ENCODE measurements around the gene CRYGC. TPM values are rescaled to one million over a fixed set of nuclear protein-coding genes. Genes with fewer than 3 reads are reported as not detected.
A peak's percentile ranks its signal among the peaks of the same experiment; 100 is the strongest.
"Not testable (repeated sequence)": the region's sequence is repeated elsewhere in the genome, so short reads cannot be mapped to it uniquely, and the experiment has no call there.

The CRYGC gene
- total RNA-seq, 1 donor from 2014 or later, result not detected

DNA sequence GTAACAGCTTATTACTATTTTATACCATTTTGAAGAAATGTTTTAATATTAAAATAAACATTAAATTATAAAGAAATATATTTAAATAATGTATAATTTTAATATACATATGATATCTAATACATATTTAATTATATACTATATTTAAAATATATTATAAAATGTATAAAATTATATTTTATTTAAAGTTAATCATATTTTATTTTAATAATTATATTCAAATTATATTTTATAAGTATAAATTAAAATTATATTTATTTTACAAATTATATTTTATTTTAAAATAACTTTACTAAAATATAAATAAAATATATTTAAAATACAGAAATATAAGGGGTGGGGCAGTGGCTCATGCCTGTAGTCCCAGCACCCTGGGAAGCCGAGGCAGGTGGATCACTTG, 7.4 kb downstream of the CRYGC start:
- Mint-ChIP-seq H3K27ac (ENCODE audit: unreplicated experiment) (no peak overlapping the region), H3K4me1 (ENCODE audit: unreplicated experiment) (peaks cover 7% of the 10 kb centered on the region), H3K27me3 (ENCODE audit: unreplicated experiment) (peaks cover 8% of the 10 kb centered on the region), H3K36me3 (ENCODE audit: low read depth, unreplicated experiment) (no peaks in the 10 kb centered on the region), H3K4me3 (ENCODE audit: unreplicated experiment) (no peak overlapping the region), H3K9me3 (ENCODE audit: unreplicated experiment) (no peaks in the 10 kb centered on the region)
- TF ChIP-seq, protein P1, sequence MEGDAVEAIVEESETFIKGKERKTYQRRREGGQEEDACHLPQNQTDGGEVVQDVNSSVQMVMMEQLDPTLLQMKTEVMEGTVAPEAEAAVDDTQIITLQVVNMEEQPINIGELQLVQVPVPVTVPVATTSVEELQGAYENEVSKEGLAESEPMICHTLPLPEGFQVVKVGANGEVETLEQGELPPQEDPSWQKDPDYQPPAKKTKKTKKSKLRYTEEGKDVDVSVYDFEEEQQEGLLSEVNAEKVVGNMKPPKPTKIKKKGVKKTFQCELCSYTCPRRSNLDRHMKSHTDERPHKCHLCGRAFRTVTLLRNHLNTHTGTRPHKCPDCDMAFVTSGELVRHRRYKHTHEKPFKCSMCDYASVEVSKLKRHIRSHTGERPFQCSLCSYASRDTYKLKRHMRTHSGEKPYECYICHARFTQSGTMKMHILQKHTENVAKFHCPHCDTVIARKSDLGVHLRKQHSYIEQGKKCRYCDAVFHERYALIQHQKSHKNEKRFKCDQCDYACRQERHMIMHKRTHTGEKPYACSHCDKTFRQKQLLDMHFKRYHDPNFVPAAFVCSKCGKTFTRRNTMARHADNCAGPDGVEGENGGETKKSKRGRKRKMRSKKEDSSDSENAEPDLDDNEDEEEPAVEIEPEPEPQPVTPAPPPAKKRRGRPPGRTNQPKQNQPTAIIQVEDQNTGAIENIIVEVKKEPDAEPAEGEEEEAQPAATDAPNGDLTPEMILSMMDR (IDR thresholded peaks at IDR 0.05; ENCODE audit: unreplicated experiment), result no peak
- no peak for DNase-seq (ENCODE audit: low spot score)

DNA sequence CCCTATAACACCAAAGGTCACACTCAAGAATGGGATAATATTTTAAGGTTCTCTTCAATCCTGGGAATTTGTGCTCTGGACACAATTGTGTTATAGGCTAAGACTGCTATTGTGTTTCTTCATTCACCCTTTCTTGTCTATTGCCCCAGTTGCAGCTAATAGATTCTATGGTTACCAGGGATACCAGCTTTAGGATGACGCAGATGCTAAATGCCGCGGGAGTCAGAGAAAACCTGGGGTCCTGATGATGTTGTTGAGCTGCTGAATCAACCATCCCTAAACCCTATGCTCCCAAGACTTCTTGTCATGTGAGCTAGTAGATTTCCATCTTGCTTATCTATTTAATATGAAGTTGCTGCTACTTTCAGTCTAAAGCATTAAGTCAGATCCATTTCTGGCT, 10.7 kb downstream of the CRYGC start:
- Mint-ChIP-seq H3K27ac (ENCODE audit: unreplicated experiment) (no peak overlapping the region), H3K4me3 (ENCODE audit: unreplicated experiment) (no peak overlapping the region), H3K36me3 (ENCODE audit: low read depth, unreplicated experiment) (no peaks in the 10 kb centered on the region), H3K27me3 (ENCODE audit: unreplicated experiment) (peaks cover 4% of the 10 kb centered on the region), H3K4me1 (ENCODE audit: unreplicated experiment) (peaks cover 6% of the 10 kb centered on the region), H3K9me3 (ENCODE audit: unreplicated experiment) (no peaks in the 10 kb centered on the region)
- DNase-seq (ENCODE audit: low spot score), result no peak
- TF ChIP-seq, protein P1 (IDR thresholded peaks at IDR 0.05; ENCODE audit: unreplicated experiment), result no peak

DNA sequence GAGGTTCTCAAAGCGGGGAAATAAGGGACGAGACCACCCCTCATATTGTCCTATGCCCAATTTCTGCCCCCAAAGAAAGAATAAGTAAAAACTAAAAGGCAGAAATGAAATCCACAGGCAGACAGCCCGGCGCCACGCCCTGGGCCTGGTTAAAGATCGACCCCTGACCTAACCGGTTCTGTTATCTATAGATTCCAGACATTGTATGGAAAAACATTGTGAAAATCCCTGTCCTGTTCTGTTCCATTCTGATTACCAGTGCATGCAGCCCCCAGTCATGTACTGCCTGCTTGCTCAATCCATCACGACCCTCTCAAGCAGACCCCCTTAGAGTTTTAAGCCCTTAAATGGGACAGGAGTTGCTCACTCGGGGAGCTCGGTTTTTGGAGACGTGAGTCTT, 12.2 kb downstream of the CRYGC start:
- not testable (repeated sequence) for H3K4me1 Mint-ChIP-seq (ENCODE audit: unreplicated experiment); H3K36me3 Mint-ChIP-seq (ENCODE audit: low read depth, unreplicated experiment); H3K27ac Mint-ChIP-seq (ENCODE audit: unreplicated experiment); H3K4me3 Mint-ChIP-seq (ENCODE audit: unreplicated experiment); DNase-seq (ENCODE audit: low spot score); H3K9me3 Mint-ChIP-seq (ENCODE audit: unreplicated experiment); H3K27me3 Mint-ChIP-seq (ENCODE audit: unreplicated experiment)

DNA sequence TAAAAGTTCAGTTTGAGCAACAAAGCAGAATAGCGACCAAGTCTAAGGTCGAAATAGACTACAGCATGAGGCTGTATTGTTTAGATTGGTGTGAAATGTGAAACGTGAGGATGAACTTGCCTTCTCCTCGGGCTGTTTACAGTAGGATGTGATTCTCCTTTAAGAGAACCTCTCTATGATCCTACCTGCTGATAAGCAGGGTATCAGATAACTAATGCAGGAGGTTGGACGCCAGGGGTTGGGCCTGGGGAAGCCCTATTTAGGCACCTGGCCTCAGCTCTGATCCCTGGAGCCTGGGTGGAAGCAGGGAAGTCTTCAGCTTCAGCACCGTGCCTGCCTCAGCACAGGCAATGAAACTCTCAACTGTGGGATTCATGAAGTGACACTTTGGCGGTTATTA, 16.7 kb downstream of the CRYGC start:
- no peak for DNase-seq (ENCODE audit: low spot score)
- H3K27ac Mint-ChIP-seq (ENCODE audit: unreplicated experiment), result no peak overlapping the region
- TF ChIP-seq, protein P1 (IDR thresholded peaks at IDR 0.05; ENCODE audit: unreplicated experiment), result no peak
- H3K36me3 Mint-ChIP-seq (ENCODE audit: low read depth, unreplicated experiment), result no peaks in the 10 kb centered on the region
- H3K27me3 Mint-ChIP-seq (ENCODE audit: unreplicated experiment), result no peaks in the 10 kb centered on the region
- H3K4me3 Mint-ChIP-seq (ENCODE audit: unreplicated experiment), result peak overlapping the region; percentile 81
- H3K4me1 Mint-ChIP-seq (ENCODE audit: unreplicated experiment), result peaks cover 6% of the 10 kb centered on the region
- H3K9me3 Mint-ChIP-seq (ENCODE audit: unreplicated experiment), result no peaks in the 10 kb centered on the region

DNA sequence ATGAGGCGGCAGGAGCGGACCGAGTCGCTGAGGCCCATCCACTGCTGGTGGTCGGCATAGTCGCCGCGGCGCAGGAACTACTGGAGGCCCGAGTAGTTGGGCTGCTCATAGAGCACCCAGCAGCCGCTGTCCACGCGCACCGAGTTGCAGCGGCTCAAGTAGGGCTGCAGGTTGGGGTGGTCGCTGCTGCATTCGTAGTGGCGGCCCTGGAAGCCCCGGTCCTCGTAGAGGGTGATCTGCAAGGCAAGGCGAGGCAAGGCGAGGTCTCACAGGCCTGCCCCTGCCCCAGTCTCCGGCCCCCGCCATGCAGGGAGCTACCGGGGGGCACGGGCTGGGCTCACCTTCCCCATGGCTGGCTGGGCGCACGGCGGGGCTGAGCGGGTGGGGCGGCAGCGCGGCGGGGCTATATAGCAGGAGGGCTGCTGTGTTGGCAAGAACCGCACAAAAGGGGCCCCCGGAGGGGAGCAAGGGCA, 17.3 kb downstream of the CRYGC start:
- H3K27ac Mint-ChIP-seq (ENCODE audit: unreplicated experiment); H3K36me3 Mint-ChIP-seq (ENCODE audit: low read depth, unreplicated experiment); H3K9me3 Mint-ChIP-seq (ENCODE audit: unreplicated experiment); H3K4me1 Mint-ChIP-seq (ENCODE audit: unreplicated experiment); DNase-seq (ENCODE audit: low spot score); H3K27me3 Mint-ChIP-seq (ENCODE audit: unreplicated experiment): not testable (repeated sequence)
- H3K4me3 Mint-ChIP-seq (ENCODE audit: unreplicated experiment), result peak overlapping the region; percentile 81

DNA sequence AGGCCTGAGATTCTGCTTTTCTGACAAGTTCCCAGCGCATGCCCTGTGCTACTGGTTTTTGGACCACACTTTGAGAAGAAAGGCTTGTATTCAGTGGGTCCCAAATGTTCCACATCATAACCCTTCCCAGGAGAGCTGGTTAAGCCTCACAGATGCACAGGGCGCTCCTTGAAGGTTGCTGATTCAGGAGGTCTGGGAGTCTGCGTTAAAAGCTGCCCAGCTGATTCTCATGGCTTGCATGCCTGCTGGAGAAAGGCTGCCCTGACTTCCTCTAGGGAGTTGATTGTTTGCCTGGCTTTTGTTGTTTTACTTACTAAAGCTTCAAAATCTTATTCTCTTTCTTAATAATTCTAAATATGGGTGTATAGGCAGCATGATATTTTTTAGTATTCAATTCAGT, 26.0 kb downstream of the CRYGC start:
- Mint-ChIP-seq H3K36me3 (ENCODE audit: low read depth, unreplicated experiment) (peaks cover 4% of the 10 kb centered on the region), H3K27me3 (ENCODE audit: unreplicated experiment) (peaks cover 4% of the 10 kb centered on the region), H3K4me3 (ENCODE audit: unreplicated experiment) (no peak overlapping the region), H3K4me1 (ENCODE audit: unreplicated experiment) (no peaks in the 10 kb centered on the region), H3K9me3 (ENCODE audit: unreplicated experiment) (no peaks in the 10 kb centered on the region), H3K27ac (ENCODE audit: unreplicated experiment) (no peak overlapping the region)
- TF ChIP-seq, protein P1 (IDR thresholded peaks at IDR 0.05; ENCODE audit: unreplicated experiment), result no peak
- no peak for DNase-seq (ENCODE audit: low spot score)
